ENCODE results near the gene NPLOC4.

DNA sequence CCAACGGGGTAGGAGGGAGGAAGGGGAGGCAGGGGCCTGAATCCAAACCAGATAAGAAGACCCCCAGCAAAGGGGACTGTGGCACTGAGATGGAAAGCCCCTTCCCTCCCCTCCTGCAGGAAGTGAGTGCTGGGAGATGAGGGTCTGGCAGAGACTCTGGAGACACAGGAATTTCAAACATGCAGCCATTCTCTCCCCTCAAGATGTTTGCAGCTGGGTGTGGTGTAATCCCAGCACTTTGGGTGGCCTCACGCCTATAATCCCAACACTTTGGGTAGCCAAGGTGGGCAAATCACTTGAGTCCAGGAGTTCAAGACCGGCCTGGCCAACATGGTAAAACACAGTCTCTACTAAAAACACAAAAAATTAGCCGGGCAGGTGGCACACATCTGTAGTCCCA is 50.8 kb downstream of the NPLOC4 start:
- TF ChIP-seq ZNF146 (tag by site-specific recombination; IDR thresholded peaks at IDR 0.05) (no peak), ZNF341 (tag by site-specific recombination; IDR thresholded peaks at IDR 0.05; ENCODE audit: low read depth) (no peak), ZNF433 (tag by site-specific recombination; IDR thresholded peaks at IDR 0.05; ENCODE audit: low read depth) (no peak), ZXDB (tag by site-specific recombination; IDR thresholded peaks at IDR 0.05) (no peak), ZBTB49 (tag by site-specific recombination; IDR thresholded peaks at IDR 0.05; ENCODE audit: low read depth) (no peak), REST (tag by site-specific recombination; IDR thresholded peaks at IDR 0.05) (no peak), ZNF777 (tag by site-specific recombination; IDR thresholded peaks at IDR 0.05; ENCODE audit: borderline replicate concordance) (no peak), ZNF10 (tag by site-specific recombination; IDR thresholded peaks at IDR 0.05) (no peak), ZNF624 (tag by site-specific recombination; IDR thresholded peaks at IDR 0.05) (no peak)
- TF ChIP-seq, protein P1, sequence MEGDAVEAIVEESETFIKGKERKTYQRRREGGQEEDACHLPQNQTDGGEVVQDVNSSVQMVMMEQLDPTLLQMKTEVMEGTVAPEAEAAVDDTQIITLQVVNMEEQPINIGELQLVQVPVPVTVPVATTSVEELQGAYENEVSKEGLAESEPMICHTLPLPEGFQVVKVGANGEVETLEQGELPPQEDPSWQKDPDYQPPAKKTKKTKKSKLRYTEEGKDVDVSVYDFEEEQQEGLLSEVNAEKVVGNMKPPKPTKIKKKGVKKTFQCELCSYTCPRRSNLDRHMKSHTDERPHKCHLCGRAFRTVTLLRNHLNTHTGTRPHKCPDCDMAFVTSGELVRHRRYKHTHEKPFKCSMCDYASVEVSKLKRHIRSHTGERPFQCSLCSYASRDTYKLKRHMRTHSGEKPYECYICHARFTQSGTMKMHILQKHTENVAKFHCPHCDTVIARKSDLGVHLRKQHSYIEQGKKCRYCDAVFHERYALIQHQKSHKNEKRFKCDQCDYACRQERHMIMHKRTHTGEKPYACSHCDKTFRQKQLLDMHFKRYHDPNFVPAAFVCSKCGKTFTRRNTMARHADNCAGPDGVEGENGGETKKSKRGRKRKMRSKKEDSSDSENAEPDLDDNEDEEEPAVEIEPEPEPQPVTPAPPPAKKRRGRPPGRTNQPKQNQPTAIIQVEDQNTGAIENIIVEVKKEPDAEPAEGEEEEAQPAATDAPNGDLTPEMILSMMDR (tag by site-specific recombination; IDR thresholded peaks at IDR 0.05): no peak

All from HEK293 (cell line).